PC-3 (cell line): ENCODE measurements around the gene CD48.

Source experiments
- CTCF ChIP-seq: fragments of 300-600 bp; sonication (generic); conservative IDR thresholded peaks from 2 replicates; pipeline ENCODE4 v1.5.1; 2017; ENCODE audit warnings: antibody characterized with exemption, low read depth, mild to moderate bottlenecking, low read length
- EZH2 ChIP-seq: fragments of 300-600 bp; sonication (generic); IDR thresholded peaks from one replicate; pipeline ENCODE4 v1.6.1; 2017; ENCODE audit warnings: antibody characterized with exemption, mild to moderate bottlenecking, low read length; ENCODE audit not compliant: unreplicated experiment

- TF ChIP-seq CTCF (no peak), EZH2 (no peak)
These were observed 4.2 kb downstream of the CD48 start for GRCh38 chr1:160707236-160708064.
